Activated T-helper 1 cell treated with Interleukin-2 at 50 U/mL for 16 hours (primary cell): ENCODE results near the gene PCBD2.
"Not testable (repeated sequence)": the region's sequence is repeated elsewhere in the genome, so short reads cannot be mapped to it uniquely, and the experiment has no call there.

Experiments used
- DNase-seq: peaks from one replicate; pipeline ENCODE4 v3.0.0-alpha.2; 2020; ENCODE audit warnings: low read depth

Gene PCBD2

GRCh38 chr5:134906811-134907210, 1.9 kb downstream of the PCBD2 start:
- DNase-seq, result no peak

GRCh38 chr5:134910752-134911151, 5.8 kb downstream of the PCBD2 start:
- not testable (repeated sequence) for DNase-seq

DNA sequence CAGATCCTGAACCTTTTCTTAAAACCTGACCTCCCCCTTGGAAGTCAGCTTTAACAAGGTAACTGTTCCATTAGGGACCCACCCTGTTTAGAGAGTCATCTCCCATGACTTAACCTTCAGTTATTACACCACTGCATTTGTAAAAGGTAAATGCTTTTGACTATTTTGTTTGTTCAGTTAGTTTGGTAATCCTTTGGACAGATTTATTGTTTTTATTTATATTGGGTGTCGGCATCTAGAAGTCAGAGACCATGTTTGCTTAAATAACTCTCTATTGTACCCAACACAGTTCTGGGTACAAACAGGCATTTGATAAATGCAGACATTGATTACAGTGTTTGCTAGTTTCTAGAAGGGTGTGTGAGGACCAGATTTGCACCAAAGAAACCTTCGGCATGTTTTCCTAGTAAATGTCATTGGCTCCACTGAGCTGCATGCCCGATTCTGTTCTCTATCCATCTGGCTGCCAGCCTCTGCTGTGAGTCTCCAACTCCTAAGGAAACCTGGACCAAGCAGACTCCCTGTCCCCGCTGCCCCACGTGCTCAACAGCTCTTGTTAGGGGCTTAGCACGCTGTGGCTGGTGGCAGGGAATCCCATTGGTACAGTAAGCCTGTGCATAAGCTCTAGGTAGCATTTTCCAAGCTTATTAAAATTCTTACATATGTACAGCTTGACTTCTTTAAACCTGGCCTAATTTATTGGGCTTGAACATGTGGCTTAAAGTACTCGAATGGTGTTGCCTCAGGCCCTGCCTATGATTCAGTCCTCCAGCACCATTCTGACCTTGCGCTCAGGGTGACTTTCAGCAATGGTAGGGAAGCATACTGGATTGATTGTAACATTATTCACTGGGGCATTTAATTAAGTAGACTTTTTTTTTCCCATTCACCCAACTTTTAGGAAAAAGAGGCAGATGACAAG, 6.6 kb downstream of the PCBD2 start:
- DNase-seq, result no peak

DNA sequence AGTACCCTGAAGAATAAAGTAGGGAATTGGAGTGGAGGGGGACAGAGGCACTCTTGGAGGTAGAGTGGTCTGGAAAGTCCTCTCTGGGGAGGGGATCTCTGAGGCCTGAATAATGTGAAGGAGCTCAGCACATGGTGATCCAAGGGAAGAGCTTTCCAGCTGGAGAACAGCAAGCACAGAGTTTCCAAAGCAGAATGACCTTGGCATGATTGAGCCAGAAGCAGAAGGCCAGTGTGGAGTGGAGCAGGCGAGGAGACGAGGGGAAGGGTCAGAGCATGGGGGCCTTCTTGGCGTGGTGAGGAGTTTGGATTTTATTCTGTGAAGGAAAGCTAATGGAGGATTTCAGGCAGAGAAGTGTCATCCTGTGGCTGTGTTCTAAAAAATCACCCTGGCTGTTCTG, 8.3 kb downstream of the PCBD2 start:
- no peak for DNase-seq

- no peak for DNase-seq
Observed at GRCh38 chr5:134913795-134914194, 8.9 kb downstream of the PCBD2 start.

- no peak for DNase-seq
Observed at GRCh38 chr5:134917070-134917815, 12.3 kb downstream of the PCBD2 start.

GRCh38 chr5:134918861-134919260, 13.9 kb downstream of the PCBD2 start:
- no peak for DNase-seq

DNA sequence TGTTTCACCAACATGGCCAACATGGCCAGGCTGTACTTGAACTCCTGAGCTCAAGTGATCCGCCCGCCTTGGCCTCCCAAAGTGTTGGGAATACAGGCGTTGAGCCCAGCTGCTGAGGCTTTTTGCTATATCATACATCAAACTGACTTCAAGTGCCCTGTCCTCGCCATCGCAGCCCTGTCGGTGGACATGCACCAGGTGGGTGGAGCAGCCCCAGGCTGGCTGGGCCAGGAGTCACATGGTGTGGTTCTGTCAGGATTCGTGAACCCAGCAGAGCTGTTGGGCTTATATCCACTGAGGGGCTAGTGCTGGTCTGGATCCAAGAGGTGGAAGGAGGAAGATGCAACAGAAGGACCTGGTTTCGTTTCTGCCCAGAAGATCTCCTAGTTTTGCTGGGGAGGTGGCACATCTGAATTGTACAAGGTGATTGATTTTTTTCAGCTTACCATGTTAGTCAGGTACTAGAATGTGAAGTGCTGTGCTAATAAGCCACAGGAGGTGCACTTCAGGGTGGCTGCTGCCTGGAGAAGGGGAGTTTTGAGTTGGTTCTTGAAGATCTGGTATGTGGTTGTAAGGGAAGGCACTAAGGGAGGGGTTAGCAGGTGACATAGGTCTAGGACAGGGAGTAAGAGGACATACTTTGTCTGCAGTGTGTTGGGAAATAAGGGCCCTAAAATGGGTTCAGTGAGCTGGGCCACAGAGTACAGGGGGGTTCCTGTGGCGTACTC, 16.1 kb downstream of the PCBD2 start:
- no peak for DNase-seq

GRCh38 chr5:134932508-134932907, 27.6 kb downstream of the PCBD2 start:
- no peak for DNase-seq

DNA sequence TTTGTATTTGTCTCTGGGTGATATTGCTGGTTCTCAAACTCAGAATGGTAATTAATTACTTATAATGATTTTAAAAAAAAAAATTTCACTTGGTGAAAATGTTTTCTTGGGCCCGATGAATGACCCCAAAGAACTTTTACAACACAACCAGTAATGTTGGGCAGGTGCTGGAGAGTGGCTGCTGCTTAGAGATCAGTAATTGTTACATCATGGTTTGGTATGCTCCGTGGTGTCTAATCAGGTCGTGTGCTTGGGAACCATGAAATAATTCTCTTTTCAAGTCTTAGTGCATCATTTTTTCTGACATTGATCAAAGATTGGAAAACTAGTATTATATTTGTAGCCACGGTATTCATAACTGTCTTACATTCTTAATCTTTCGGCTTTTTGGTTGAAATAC, 29.3 kb downstream of the PCBD2 start:
- DNase-seq, result no peak

DNA sequence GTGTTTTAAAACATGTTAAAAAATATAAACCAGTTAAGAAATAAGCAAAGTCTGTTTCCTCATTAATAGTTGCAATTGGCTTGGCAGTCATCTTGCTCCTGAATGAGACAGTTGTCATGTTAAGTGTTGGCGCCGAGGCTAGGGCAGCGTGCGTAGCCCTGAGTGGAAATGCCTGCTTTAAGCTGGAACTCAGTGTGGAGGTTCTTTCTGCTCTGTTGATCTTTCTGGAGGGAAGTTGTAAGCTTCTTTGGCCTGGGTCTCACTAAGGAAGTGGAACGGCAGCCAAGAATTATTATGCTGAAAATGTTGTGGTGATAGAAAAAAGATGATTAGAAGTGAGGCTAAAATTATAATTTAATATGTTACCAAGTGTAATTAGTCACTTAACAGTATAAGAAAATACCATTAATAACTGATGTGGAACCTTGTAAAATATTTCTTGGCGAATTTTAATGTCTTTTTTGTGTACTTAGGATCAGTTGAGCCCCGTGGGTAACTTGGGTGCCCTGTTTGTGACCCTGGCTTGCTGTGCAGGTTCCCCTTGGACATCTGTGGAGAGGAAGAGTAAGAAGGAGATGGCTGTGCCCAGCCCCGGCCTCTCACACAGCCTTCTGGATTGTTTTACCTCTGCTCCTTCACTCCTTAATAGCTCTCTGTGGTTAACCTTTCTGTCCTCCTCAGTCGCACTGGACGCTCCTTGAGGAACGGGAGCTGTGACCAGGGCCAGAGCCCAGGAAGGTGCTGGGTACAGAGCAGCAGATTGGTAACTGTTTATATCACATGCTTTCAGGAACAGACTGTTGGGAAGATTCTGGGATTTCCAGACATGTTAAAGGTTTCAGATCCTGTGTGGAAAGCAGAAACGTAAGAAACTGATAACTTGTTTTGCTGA, 31.0 kb downstream of the PCBD2 start:
- DNase-seq, result no peak

DNA sequence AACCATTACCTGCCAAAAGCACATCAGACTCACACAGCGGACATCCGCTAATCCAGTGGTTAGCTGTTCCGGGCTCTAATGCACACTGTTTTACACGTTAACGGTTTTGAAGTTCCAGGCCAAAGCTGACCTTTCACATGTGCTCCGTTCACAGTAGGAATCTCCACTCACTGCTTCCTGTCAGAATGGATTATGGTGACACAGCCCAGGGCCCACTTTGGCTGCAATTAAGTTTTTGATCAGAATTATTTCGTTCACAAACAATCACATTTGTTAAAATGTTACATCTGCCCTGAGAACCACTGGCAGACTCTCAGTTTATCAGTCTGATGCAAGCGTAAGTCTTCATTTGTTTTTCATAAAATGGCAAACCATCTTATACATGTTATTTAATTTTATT, 32.6 kb downstream of the PCBD2 start:
- DNase-seq, result no peak

DNA sequence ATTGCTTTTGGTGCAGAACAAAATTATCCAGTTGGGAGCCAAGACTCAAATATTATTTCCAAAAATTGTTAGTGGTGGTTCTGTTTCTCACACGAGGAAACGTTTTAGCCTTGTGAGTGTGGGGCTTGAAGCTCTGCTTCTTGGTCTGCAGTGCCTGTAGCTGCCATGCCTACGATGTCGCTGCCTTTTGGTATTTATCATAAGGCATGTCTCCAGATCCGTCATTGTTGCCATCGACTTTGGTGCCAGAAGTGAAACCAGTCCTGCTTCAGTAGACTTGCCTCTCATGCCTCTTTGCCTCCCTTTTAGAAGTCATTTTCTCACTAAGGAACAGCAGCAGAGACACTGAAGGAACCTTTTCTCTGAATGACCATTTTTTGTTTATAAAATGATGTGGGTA, 33.1 kb downstream of the PCBD2 start:
- no peak for DNase-seq

DNA sequence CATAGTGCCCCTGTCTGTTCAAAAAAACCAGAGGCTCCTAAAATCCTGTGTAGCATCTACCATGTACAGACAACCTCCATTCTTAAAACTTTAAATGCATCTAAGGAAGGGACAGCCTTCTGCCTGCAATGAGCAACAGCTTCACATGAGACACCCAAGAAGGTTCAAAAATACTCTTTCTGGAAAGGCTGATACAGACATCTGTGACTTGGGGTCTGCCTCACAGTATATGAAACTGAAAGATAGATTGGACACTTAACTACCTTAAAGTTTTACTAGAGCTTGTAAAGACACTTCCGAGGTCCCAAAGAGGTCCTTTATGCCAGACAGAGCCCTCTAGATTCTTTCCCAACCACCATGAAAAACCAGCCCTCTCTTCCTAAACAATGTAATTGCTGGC, 34.6 kb downstream of the PCBD2 start:
- DNase-seq, result no peak

- DNase-seq, result no peak
Observed at GRCh38 chr5:134943547-134943946, 38.6 kb downstream of the PCBD2 start.

- no peak for DNase-seq
Observed at GRCh38 chr5:134944630-134945029, 39.7 kb downstream of the PCBD2 start.

DNA sequence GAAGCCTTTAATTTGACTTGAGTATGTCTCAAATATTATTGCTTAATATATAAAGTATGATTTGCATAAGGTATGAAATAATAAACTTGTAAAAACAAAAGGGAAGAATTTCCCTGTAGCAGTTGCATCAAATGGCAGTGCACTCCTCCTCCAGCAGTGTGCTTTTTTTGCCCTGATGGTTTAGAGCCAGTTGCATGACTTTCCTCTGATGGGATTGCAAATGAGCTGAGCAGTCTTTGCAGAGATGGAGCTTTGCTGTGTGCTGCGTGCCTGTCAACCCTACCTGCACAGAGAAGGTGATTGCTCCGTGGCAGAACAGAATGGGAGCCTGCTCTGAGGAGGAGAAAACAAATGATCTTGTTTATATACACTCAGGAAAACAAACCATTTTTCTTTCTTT, 40.1 kb downstream of the PCBD2 start:
- no peak for DNase-seq

- no peak for DNase-seq
Observed at GRCh38 chr5:134948911-134949310, 44.0 kb downstream of the PCBD2 start.

- DNase-seq, result no peak
Observed at GRCh38 chr5:134949316-134949715, 44.4 kb downstream of the PCBD2 start.

- DNase-seq, result no peak
Observed at GRCh38 chr5:134957920-134958608, 53.1 kb downstream of the PCBD2 start.

GRCh38 chr5:134958755-134959154, 53.8 kb downstream of the PCBD2 start:
- no peak for DNase-seq
